PC-9 (cell line): Measurements from ENCODE around the gene AKIP1. TPM values are rescaled to one million over a fixed set of nuclear protein-coding genes. Genes with fewer than 3 reads are reported as not detected.

ENCODE experiments used
- BruUV-seq: library from RNA; stranded (reverse); fragments of 400-500 nt; replicated peaks from 2 replicates; lab custom pipeline; 2021; lab: Mats Ljungman, UMichigan
- CTCF ChIA-PET: fragments of 300-600 bp; sonication (Branson Sonifier 250); formaldehyde crosslinking; loops from one replicate; lab custom pipeline; 2022; ENCODE audit warnings: antibody characterized with exemption; lab: Charles Lee
- POLR2A ChIA-PET: fragments of 300-600 bp; sonication (Branson Sonifier 250); formaldehyde crosslinking; loops from one replicate; lab custom pipeline; 2022; ENCODE audit warnings: antibody characterized with exemption; ENCODE audit not compliant: unreplicated experiment; lab: Charles Lee
- DNase-seq, 2 experiments: peaks; one replicate each; pipeline versions ENCODE4 v3.0.0 to v3.0.0-alpha.2; 2015 to 2022; ENCODE audit warnings: mixed read lengths in 1 of 2
- H2AFZ ChIP-seq: fragments of 200-600 bp; sonication (generic); 2 replicates; pipeline ENCODE4 v1.8.1; 2017; ENCODE audit warnings: antibody characterized with exemption
- H3F3A ChIP-seq: fragments of 200-600 bp; sonication (generic); 2 replicates; pipeline ENCODE4 v1.8.1; 2017; ENCODE audit warnings: antibody characterized with exemption, mild to moderate bottlenecking, low read depth; ENCODE audit not compliant: insufficient read depth
- H3K27ac ChIP-seq: fragments of 200-600 bp; sonication (generic); 2 replicates; pipeline ENCODE4 v1.6.1; 2016; ENCODE audit warnings: mixed run types
- H3K27me3 ChIP-seq: fragments of 200-600 bp; sonication (generic); 2 replicates; pipeline ENCODE4 v1.6.1; 2016; ENCODE audit warnings: low read depth, mixed run types; ENCODE audit not compliant: insufficient read depth
- H3K36me3 ChIP-seq: fragments of 200-600 bp; sonication (generic); 2 replicates; pipeline ENCODE4 v1.6.1; 2016; ENCODE audit warnings: low read depth, mixed run types
- H3K4me1 ChIP-seq: fragments of 200-600 bp; sonication (generic); replicated peaks from 2 replicates; pipeline ENCODE4 v1.6.1; 2016; ENCODE audit warnings: mixed run types; ENCODE audit not compliant: insufficient read depth
- H3K4me2 ChIP-seq: fragments of 200-600 bp; sonication (generic); 2 replicates; pipeline ENCODE4 v1.6.1; 2017; ENCODE audit warnings: mixed run types
- H3K4me3 ChIP-seq: fragments of 200-600 bp; sonication (generic); 2 replicates; pipeline ENCODE4 v1.6.1; 2016; ENCODE audit warnings: mixed run types
- H3K79me2 ChIP-seq: fragments of 200-600 bp; sonication (generic); 2 replicates; pipeline ENCODE4 v1.6.1; 2017; ENCODE audit warnings: low read depth, mixed run types
- H3K9me2 ChIP-seq: fragments of 200-600 bp; sonication (generic); 2 replicates; pipeline ENCODE4 v1.8.1; 2017; ENCODE audit warnings: mild to moderate bottlenecking; ENCODE audit not compliant: insufficient read depth
- H3K9me3 ChIP-seq: fragments of 200-600 bp; sonication (generic); 2 replicates; pipeline ENCODE4 v1.8.1; 2016; ENCODE audit warnings: low read depth; ENCODE audit not compliant: insufficient read depth
- H4K20me1 ChIP-seq: fragments of 200-600 bp; sonication (generic); 2 replicates; pipeline ENCODE4 v1.8.1; 2017; ENCODE audit not compliant: insufficient read depth
- EZH2 ChIP-seq: fragments of 200-600 bp; sonication (generic); IDR thresholded peaks from 2 replicates; pipeline ENCODE4 v1.8.0; 2017; ENCODE audit warnings: antibody characterized with exemption, low read depth
- intact Hi-C: fragments of 100-400 bp; cut with micrococcal nuclease; formaldehyde crosslinking; loops from one replicate; pipeline ENCODE4 v1.10.0; 2022; ENCODE audit not compliant: unreplicated experiment
- total RNA-seq: library from RNA; stranded (reverse); gene quantifications from 2 replicates; pipeline ENCODE4 v1.2.3, GENCODE V29; 2021
- TF ChIP-seq, protein P1 (sequence below): fragments of 200-600 bp; sonication (generic); conservative IDR thresholded peaks from 2 replicates; pipeline ENCODE4 v1.6.1; 2017; ENCODE audit warnings: mixed run types, antibody characterized with exemption, mild to moderate bottlenecking, moderate library complexity

AKIP1 gene
- total RNA-seq, 1 experiment from 2014 or later, result 17.7 TPM

DNA sequence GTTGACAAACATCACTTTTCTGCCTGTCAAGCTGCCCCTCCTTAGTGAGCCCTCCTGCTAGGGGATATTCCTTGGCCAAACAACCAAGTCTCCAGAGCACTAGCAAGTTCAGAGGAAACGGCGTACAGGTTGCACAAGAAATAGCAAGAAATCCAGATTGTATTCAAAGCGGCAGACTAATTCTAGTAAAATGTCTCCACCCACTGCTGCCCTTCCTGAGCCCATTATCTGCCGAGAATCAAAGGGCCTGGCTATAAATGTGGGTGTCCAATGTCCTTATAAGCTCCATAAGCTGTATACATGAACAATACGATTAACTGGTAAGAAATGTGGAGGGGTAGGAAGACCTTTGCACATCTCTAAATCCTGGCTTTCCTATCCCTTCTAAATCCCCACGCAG is 44.0 kb upstream of the AKIP1 start:
- BruUV-seq, result no TSS peak
- peak overlapping the region; percentile 71 for H3K4me2 ChIP-seq
- no peaks in the 10 kb centered on the region for H3K9me3 ChIP-seq
- DNase-seq, result peak; percentile 22 to 67
- peaks cover 54% of the 10 kb centered on the region for H3K4me1 ChIP-seq
- no peaks in the 10 kb centered on the region for H3K36me3 ChIP-seq
- H2AFZ ChIP-seq, result no peak overlapping the region
- TF ChIP-seq, protein P1, sequence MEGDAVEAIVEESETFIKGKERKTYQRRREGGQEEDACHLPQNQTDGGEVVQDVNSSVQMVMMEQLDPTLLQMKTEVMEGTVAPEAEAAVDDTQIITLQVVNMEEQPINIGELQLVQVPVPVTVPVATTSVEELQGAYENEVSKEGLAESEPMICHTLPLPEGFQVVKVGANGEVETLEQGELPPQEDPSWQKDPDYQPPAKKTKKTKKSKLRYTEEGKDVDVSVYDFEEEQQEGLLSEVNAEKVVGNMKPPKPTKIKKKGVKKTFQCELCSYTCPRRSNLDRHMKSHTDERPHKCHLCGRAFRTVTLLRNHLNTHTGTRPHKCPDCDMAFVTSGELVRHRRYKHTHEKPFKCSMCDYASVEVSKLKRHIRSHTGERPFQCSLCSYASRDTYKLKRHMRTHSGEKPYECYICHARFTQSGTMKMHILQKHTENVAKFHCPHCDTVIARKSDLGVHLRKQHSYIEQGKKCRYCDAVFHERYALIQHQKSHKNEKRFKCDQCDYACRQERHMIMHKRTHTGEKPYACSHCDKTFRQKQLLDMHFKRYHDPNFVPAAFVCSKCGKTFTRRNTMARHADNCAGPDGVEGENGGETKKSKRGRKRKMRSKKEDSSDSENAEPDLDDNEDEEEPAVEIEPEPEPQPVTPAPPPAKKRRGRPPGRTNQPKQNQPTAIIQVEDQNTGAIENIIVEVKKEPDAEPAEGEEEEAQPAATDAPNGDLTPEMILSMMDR, result no peak
- TF ChIP-seq EZH2, result no peak
- CTCF ChIA-PET, result interaction anchor here (0.6 kb wide), 1 partner anchor 10 kb away, joined by 6 read pairs; no protein-coding TSS in a partner anchor
- H3F3A ChIP-seq, result peaks cover 21% of the 10 kb centered on the region; the same call in 1 of the 2 replicates
- peaks cover 19% of the 10 kb centered on the region for H3K79me2 ChIP-seq
- no peaks in the 10 kb centered on the region for H4K20me1 ChIP-seq
- peak overlapping the region; percentile 47 for H3K27ac ChIP-seq
- POLR2A ChIA-PET, result interaction anchor here (0.5 to 1.1 kb wide), 6 partner anchors 52 to 185 kb away, joined by 3 to 10 read pairs (median 6); partner anchors contain the start of genes RPL27A and TRIM66
- intact Hi-C loops, result loop anchor here (5.0 kb wide), 1 partner anchor 35 kb away; no protein-coding TSS in a partner anchor
- H3K9me2 ChIP-seq, result no peaks in the 10 kb centered on the region
- H3K27me3 ChIP-seq, result no peaks in the 10 kb centered on the region
- H3K4me3 ChIP-seq, result peak overlapping the region; percentile 8; the same call in 1 of the 2 replicates

DNA sequence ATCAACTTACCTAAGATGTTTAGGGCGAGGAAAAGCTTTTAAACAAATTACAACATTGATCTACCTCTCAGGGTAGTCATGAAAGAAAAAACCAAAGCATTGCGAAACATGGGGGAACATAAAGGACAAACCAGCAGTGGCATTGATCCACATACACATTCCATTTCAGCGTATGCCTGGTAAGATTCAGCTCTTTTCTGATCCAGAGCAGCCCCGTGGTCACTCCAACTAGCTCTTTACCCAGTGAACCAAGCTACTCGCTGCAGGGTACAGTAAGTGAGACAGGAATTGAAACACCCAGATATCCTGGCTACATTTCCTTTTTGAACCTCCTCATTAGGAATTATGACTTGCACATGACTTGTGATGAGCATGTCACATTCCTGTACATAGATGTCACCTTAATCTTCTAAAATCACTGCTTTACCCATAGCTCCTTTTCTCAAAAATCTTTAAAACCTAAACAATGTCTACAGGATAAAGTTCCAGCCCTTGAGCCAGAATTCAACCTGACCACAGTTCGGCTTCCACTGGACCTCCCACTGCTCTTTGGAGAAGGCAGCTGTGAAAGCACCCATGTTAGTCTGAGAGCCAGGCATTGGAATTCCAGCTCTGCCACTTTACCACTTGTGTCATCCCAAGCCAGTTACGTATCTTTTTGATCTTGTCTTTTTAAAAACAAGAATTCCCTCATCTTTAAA is 42.9 kb upstream of the AKIP1 start:
- peak overlapping the region; percentile 31; the same call in 1 of the 2 replicates for H3K4me3 ChIP-seq

More for the DNA sequence above, 42.9 kb upstream of the AKIP1 start:
- peak; percentile 6 to 57 for DNase-seq
- peaks cover 21% of the 10 kb centered on the region; the same call in 1 of the 2 replicates for H3F3A ChIP-seq
- H3K79me2 ChIP-seq, result peaks cover 19% of the 10 kb centered on the region
- no peaks in the 10 kb centered on the region for H3K9me3 ChIP-seq
- no peaks in the 10 kb centered on the region for H3K36me3 ChIP-seq
- no peaks in the 10 kb centered on the region for H3K27me3 ChIP-seq
- H3K4me1 ChIP-seq, result peaks cover 56% of the 10 kb centered on the region
- POLR2A ChIA-PET, result interaction anchor here (0.6 to 1.1 kb wide), 6 partner anchors 97 to 596 kb away, joined by 4 to 9 read pairs (median 5); partner anchors contain the start of genes RPL27A and TRIM66
- TF ChIP-seq, protein P1, result no peak
- no peak for TF ChIP-seq EZH2
- no peak overlapping the region for H2AFZ ChIP-seq
- CTCF ChIA-PET, result interaction anchor here (0.7 to 0.8 kb wide), 3 partner anchors 56 to 171 kb away, joined by 3 to 5 read pairs (median 4); no protein-coding TSS in a partner anchor
- intact Hi-C loops, result loop anchor here (5.0 kb wide), 1 partner anchor 36 kb away; no protein-coding TSS in a partner anchor
- no TSS peak for BruUV-seq
- H3K9me2 ChIP-seq, result no peaks in the 10 kb centered on the region
- peak overlapping the region; percentile 71 for H3K4me2 ChIP-seq
- H3K27ac ChIP-seq, result peak overlapping the region; percentile 47
- no peaks in the 10 kb centered on the region for H4K20me1 ChIP-seq
